BJ (cell line): ENCODE data around the gene ROS1. TPM values are rescaled to one million over a fixed set of nuclear protein-coding genes. Genes with fewer than 3 reads are reported as not detected.
"Not testable (repeated sequence)": the region's sequence is repeated elsewhere in the genome, so short reads cannot be mapped to it uniquely, and the experiment has no call there.

Source experiments
- CTCF ChIA-PET: fragments of 350-600 bp; formaldehyde crosslinking; extraction: SDS; loops from one replicate; lab custom pipeline; 2021; ENCODE audit warnings: antibody characterized with exemption, inconsistent platforms; lab: Yijun Ruan, JAX
- POLR2A ChIA-PET: fragments of 300-600 bp; sonication (Branson Sonifier 250); formaldehyde crosslinking; extraction: SDS; loops from one replicate; lab custom pipeline; 2021; ENCODE audit warnings: antibody characterized with exemption; lab: Charles Lee
- DNase-seq: peaks from one replicate; pipeline ENCODE4 v3.0.0-alpha.2; 2011; ENCODE audit warnings: low read depth
- H3K27me3 ChIP-seq: 2 replicates; pipeline ENCODE4 v1.6.0; 2011; ENCODE audit warnings: low read length; ENCODE audit not compliant: control insufficient read depth, insufficient read depth
- H3K36me3 ChIP-seq: 2 replicates; pipeline ENCODE4 v1.5.1; 2011; ENCODE audit warnings: low read length; ENCODE audit not compliant: control insufficient read depth, insufficient read depth
- H3K4me3 ChIP-seq: 2 replicates; pipeline ENCODE4 v1.5.1; 2011; ENCODE audit warnings: low read depth, mild to moderate bottlenecking, control low read depth, low read length
- polyA plus RNA-seq: library from polyadenylated mRNA; depleted of rRNA; stranded (reverse); fragments of >200 nt; gene quantifications from 2 replicates; pipeline ENCODE4 v1.2.3, GENCODE V29; 2011
- TF ChIP-seq, protein P1 (sequence below): IDR thresholded peaks from 2 replicates; pipeline ENCODE4 v1.5.1; 2011; ENCODE audit warnings: low read depth, mild to moderate bottlenecking, control low read depth, inconsistent platforms, low read length, moderate library complexity; ENCODE audit not compliant: insufficient read depth

ROS1 gene
- polyA plus RNA-seq, 1 experiment, result 0.16 TPM

DNA sequence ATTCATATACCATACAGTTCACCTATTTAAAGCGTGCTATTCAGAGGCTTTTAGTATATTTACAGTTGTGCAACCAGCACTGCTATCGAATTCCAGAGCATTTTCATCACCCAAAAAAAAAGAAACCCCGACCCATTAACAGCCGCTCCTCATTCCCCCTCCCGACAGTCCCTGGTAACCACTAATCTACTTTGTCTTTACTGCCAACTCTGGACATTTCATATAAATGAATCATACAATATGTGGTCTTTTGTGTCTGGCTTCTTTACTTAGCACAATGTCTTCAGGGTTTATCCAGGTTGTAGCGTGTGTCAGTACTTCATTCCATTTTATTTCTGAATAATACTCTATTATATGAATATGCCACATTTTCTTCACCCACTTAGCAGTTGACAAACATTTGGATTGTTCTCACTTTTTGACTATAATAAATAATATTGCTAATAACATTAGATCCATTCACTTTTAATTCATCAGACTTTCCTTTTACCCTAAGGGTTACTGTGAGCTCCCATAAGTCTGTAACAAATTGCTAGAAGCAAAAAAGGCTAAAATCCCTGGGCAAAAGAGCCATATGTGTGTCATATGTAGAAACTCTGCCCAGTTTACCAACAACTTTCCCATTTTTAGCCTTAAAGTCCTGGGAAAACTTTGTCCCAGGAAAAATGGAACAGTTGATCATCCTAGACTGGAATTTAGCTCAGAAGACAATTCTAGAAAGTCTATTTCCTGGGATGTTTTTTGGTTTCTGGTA lies 23.2 kb upstream of the ROS1 start:
- Histone ChIP-seq H3K4me3 (no peak overlapping the region), H3K27me3 (no peaks in the 10 kb centered on the region), H3K36me3 (no peaks in the 10 kb centered on the region)
- peak; percentile 83 for DNase-seq
- TF ChIP-seq, protein P1, sequence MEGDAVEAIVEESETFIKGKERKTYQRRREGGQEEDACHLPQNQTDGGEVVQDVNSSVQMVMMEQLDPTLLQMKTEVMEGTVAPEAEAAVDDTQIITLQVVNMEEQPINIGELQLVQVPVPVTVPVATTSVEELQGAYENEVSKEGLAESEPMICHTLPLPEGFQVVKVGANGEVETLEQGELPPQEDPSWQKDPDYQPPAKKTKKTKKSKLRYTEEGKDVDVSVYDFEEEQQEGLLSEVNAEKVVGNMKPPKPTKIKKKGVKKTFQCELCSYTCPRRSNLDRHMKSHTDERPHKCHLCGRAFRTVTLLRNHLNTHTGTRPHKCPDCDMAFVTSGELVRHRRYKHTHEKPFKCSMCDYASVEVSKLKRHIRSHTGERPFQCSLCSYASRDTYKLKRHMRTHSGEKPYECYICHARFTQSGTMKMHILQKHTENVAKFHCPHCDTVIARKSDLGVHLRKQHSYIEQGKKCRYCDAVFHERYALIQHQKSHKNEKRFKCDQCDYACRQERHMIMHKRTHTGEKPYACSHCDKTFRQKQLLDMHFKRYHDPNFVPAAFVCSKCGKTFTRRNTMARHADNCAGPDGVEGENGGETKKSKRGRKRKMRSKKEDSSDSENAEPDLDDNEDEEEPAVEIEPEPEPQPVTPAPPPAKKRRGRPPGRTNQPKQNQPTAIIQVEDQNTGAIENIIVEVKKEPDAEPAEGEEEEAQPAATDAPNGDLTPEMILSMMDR, result no peak
- ChIA-PET POLR2A (interaction anchor here (0.6 to 0.7 kb wide), 2 partner anchors 106 to 153 kb away, joined by 4 to 15 read pairs; partner anchors contain the start of gene GOPC), CTCF (interaction anchor here (0.6 to 7.0 kb wide), 25 partner anchors 10 to 257 kb away, joined by 3 to 110 read pairs (median 4); partner anchors contain the start of genes DCBLD1 and GOPC)

DNA sequence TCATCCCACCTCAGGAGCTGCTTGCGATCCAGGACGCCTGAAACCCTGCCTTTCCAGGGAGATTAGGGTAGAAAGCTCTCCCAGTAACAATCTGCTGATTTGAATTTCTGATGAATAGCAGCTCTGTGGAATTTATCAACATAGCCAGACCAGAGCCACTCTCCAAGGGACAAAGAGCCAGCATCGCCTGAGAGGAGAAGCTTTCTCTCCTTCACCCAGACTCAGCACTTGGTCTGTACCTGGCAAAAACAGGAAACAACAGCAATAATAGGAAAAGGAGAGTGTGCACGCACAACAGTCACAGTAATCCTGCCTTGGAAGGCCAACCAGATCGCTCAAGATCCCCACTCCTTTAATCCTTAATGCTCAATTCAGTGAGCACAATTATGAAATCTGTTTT lies 22.3 kb upstream of the ROS1 start:
- no peaks in the 10 kb centered on the region for H3K27me3 ChIP-seq
- no peak for DNase-seq
- CTCF ChIA-PET, result interaction anchor here (0.6 to 7.0 kb wide), 6 partner anchors 42 to 164 kb away, joined by 3 to 110 read pairs (median 15); partner anchors contain the start of gene GOPC
- H3K36me3 ChIP-seq, result no peaks in the 10 kb centered on the region
- TF ChIP-seq, protein P1, result no peak
- H3K4me3 ChIP-seq, result no peak overlapping the region
- POLR2A ChIA-PET, result no interaction called here

- POLR2A ChIA-PET, result no interaction called here
- DNase-seq, result no peak
These were observed 21.1 kb upstream of the ROS1 start for GRCh38 chr6:117446861-117447260.

GRCh38 chr6:117444600-117444999 lies 18.9 kb upstream of the ROS1 start:
- no peaks in the 10 kb centered on the region for H3K36me3 ChIP-seq
- ChIA-PET CTCF (interaction anchor here (0.8 to 1.7 kb wide), 3 partner anchors 88 to 160 kb away, joined by 3 to 9 read pairs (median 4); no protein-coding TSS in a partner anchor), POLR2A (interaction anchor here (0.7 kb wide), 1 partner anchor 39 kb away, joined by 4 read pairs; no protein-coding TSS in a partner anchor)

More at GRCh38 chr6:117446861-117447260, 21.1 kb upstream of the ROS1 start:
- H3K4me3 ChIP-seq, result no peak overlapping the region
- H3K27me3 ChIP-seq, result no peaks in the 10 kb centered on the region
- TF ChIP-seq, protein P1, result no peak
- CTCF ChIA-PET, result interaction anchor here (1.1 to 7.0 kb wide), 2 partner anchors 47 to 157 kb away, joined by 3 to 110 read pairs; partner anchors contain the start of gene GOPC
- no peaks in the 10 kb centered on the region for H3K36me3 ChIP-seq

GRCh38 chr6:117442313-117442712 lies 16.6 kb upstream of the ROS1 start:
- CTCF ChIA-PET, result interaction anchor here (1.1 kb wide), 1 partner anchor 162 kb away, joined by 3 read pairs; no protein-coding TSS in a partner anchor
- POLR2A ChIA-PET, result interaction anchor here (0.6 kb wide), 1 partner anchor 41 kb away, joined by 3 read pairs; no protein-coding TSS in a partner anchor
- H3K27me3 ChIP-seq, DNase-seq, H3K36me3 ChIP-seq, H3K4me3 ChIP-seq: not testable (repeated sequence)

More at GRCh38 chr6:117444600-117444999, 18.9 kb upstream of the ROS1 start:
- H3K4me3 ChIP-seq, result no peak overlapping the region
- peak; percentile 37 for DNase-seq
- TF ChIP-seq, protein P1, result no peak
- no peaks in the 10 kb centered on the region for H3K27me3 ChIP-seq
